Hematopoietic multipotent progenitor cell (in vitro differentiated cells): Measurements from ENCODE around the gene SRSF12. TPM values are rescaled to one million over a fixed set of nuclear protein-coding genes. Genes with fewer than 3 reads are reported as not detected.
"Not testable (repeated sequence)": the region's sequence is repeated elsewhere in the genome, so short reads cannot be mapped to it uniquely, and the experiment has no call there.

ENCODE experiments used
- DNase-seq, 3 donors: peaks; one replicate each; pipeline ENCODE4 v3.0.0-alpha.2; 2011 to 2015; ENCODE audit warnings: low read depth in 2 of 3, low spot score in 2 of 3
- total RNA-seq: library from RNA; depleted of rRNA; stranded (reverse); fragments of >200 nt; gene quantifications from one replicate; pipeline ENCODE4 v1.2.3, GENCODE V29; 2012

SRSF12 gene
- total RNA-seq, 1 donor, result 0.81 TPM

DNA sequence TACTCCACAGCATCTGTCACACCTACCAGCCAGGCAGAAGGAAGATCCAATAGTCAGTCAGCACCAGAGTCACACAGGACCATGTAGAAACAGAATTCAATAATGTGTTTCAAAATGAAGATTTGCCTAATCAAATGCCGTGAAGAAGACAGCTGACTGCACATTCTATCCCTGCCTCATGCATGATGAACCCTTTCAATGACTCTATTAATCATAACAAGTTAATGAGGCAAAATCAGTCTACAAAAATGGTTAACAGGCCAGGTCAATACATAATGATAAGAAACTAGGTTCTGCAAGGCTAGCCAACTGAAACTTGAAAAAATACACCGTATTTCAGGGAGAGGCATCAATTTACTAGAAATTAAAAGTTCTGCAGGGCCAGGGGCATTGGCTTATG, 44.0 kb downstream of the SRSF12 start:
- no peak for DNase-seq

DNA sequence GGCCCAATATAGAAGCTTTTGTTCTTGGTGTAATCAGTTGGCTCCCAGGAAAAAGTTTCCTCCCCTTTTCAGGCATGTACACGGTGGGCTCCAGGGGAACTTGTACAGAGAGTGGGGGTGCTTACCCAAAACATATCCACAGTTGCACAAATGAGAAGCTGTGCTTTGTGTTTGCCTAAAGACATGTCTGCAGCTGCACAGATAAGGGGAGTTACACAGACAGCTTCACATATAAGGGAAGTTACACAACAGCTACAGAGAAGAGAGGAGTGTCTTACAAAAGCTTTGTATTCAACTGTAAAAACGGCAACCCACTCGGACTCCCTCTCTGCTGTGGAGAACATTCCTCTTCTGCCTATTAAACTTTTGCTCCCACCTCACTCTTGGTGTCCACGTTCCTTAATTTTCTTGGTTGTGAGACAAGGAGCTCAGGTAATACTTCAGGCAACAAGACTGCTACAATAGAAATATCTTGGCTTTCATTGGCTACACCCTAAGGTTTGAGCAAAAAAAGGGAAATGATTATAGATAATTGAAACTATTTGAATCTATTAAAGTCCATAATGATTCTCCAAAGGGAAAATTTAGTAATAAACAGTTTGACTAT, 44.8 kb downstream of the SRSF12 start:
- peak in 2 of 3 donors; percentile 71 to 91 for DNase-seq

DNA sequence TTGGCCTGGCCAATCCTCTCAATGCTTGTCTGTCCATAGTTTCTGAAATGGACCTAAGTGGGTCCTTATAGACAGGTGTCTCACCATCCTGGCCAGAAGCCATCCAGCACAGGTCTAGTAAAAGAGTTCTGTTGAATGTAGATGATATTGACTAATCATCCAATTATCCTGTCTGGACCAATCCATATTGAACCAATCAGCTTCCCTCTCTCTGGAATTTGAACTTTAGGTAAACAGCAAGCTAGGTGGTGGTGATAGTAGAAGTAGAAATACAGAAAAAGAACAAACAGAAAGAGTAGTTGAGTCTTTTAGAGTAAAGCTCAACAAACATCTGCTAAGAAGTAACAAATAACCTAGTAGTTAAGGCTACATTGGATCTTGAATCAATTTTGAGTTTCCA, 46.8 kb downstream of the SRSF12 start:
- DNase-seq, result no peak

DNA sequence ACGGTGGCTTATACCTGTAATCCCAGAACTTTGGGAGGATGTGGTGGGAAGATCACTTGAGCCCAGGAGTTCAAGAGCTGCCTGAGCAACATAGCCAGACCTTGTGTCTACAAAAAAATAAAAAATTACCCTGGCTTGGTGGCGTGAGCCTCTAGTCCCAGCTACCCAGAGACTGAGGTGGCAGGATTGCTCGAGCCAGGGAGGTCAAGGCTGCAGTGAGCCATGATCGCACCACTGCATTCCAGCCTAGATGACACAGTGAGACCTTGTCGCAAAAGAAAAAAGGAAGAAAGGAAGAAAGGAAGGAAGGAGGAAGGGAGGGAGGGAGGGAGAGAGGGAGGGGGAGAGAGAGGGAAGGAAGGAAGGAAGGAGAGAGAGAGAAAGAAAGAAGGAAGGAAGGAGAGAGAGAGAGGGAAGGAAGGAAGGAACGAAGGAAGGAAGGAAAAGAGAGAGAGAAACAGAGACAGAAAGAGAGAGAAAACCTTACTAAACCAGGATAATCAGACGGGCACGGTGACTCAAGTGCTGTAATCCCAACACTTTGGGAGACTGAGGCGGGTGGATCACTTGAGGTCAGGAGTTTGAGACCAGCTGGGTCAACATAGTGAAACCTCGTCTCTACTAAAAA, 48.2 kb downstream of the SRSF12 start:
- no peak for DNase-seq

DNA sequence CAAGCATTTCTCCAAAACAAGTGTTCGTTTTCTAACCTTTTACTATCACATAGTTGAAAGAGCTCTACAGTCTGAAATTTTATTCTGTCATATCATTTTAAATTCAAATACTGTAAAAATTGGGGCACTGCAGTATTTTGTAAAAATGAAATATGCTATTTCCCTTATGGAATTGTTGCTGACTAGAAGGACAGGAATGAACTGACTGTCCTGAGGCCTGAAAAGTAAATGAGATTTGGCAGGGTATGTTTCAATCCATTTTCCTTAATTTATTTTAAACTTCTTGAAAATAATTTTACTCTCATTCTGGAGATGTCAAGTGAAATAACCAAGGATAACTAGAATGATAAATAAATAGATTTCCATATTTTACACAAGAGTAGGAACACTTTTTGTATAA, 49.2 kb downstream of the SRSF12 start:
- DNase-seq, result no peak

DNA sequence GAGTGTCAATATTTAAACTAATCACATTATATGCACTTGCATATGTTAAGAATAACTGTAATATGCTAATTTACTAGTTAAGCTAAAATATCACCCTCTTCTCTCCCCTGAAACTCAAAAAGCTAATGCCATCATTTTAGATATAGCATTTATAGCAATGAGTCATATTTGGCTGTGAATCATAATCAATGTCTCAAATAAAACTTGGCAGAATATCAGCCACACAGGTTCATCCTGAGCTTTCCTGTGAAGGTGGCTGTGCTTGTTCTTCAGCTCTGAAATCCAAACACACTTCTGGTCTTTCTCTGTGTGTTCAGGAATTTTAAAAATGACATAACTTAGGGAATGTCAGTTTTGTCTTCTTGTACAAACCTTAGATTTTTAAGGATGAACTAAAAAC, 50.1 kb downstream of the SRSF12 start:
- no peak for DNase-seq

DNA sequence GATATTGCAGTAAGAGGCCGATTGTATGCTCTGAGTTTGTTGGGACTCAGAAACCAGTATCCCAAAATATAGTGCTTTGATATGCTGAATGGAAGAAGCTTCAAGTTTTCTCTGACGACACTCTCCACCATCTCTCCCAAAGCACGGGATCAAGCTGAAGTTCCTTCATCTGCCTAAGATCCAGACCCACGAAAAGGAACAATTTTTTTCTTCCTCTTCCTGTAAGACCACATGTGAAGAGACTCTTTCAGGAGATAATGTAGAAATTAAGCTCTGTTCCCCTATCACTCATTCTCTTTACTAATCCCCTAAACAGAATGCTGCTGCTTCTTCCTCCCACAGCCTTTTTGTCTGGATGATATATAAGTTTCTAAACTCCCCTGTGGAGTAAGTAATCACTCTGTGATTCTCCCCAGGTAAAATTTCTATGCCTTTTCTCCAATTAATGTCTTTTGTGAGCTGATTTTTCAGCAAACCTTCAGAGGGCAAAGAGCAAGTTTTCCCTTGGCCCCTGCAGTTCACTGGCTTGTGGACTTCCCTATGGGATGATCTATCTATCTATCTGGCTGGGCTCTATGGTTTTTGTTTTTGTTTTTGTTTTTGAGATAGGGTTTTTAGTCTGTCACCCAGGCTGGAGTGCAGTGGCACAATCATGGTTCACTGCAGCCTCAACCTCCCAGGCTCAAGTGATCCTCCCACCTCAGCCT, 50.8 kb downstream of the SRSF12 start:
- DNase-seq, result no peak

DNA sequence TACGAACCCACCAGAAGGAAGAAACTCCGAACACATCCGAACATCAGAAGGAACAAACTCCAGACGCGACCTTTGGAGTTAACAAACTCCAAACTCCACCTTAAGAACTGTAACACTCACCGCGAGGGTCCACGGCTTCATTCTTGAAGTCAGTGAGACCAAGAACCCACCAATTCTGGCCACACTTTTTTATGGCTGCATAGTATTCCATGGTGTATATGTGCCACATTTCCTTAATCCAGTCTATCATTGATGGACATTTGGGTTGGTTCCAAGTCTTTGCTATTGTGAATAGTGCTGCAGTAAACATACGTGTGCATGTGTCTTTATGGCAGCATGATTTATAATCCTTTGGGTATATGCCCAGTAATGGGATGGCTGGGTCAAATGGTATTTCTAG, 51.8 kb downstream of the SRSF12 start:
- DNase-seq, result not testable (repeated sequence)

DNA sequence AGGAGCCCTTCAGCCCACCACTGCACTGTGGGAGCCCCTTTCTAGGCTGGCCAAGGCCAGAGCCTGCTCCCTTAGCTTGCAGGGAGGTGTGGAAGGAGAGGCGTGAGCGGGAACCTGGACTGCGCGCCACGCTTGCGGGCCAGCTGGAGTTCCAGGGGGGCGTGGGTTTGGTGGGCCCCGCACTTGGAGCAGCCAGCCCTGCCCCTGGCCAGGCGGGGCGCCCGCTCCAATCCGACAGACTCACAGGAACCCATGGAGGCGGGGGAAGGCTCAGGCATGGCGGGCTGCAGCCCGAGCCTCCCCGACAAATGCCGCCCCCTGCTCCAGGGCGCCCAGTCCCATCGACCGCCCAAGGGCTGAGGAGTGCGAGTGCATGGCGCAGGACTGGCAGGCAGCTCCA, 52.9 kb downstream of the SRSF12 start:
- DNase-seq, result not testable (repeated sequence)

DNA sequence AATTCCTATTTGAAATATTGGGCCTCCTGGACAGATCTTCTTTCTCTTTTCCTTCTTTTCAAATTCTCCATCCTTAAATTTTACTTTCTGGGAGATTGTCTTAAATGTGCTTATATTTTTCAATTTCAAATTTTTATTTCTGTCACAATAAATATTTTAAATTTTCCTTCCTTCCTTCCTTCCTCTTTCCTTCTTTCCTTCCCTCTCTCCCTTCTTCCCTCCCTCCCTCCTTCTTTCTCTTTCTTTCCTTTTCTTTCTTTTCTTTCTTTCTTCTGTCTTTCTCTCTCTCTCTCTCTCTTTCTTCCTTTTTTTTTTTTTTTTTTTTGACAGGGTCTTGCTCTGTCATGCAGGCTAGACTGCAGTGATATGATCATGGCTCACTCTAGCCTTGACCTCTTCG, 54.0 kb downstream of the SRSF12 start:
- no peak for DNase-seq

DNA sequence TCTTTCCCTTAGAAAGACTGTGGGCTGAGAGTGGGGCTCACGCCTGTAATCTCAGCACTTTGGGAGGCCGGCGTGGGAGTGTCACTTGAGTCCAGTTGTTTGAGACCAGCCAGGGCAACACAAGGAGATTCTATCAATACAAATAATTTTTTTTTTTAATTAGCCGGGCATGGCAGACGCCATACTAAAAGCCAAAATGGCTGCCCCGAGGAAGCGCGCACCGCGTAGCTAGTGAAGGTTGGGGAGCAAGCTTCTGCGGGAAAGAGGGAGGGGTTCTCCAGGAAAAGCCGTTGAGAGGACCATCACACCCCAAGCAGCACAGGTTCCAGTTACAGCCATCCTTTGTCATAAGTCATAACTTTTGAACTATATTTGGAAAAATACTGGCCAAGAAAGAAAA, 58.6 kb downstream of the SRSF12 start:
- DNase-seq, result no peak

DNA sequence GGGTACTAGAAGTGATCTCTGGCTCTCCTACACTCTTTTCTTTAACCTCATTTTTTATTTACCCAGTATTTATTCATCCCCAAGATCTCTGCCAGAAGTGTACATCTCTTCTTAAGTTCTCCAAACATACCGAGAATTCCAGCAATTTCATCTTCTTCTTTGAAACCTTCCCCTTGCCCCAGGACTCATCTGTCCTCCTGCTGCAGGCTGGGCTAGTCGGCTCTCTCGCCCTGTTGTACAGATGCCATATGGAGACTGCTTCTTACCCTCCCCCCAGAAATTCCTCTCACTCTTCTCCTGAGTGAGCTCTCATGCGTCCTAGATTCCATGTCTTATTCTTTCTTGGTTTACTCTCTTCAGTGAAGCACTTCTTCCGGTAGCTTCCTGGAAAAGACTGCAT, 59.2 kb downstream of the SRSF12 start:
- no peak for DNase-seq

DNA sequence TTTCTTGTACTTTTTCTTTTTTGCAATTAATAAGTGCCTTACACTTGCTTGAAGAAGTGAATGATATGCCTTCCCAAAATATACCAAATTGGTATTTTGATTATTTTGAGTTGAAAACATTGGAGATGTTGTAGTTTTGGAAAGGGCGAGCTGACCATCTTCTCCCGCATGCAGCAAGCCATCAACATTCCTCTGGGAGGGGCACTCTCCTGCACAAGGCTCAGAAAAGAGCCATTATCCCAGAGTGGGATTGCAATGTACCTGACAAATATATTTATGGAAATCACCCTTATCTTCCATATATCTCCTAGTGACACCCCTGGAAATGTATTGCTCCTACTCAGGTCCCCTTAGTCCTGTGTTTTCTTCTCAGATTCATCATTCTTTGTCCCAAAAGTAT, 60.1 kb downstream of the SRSF12 start:
- DNase-seq, result no peak

DNA sequence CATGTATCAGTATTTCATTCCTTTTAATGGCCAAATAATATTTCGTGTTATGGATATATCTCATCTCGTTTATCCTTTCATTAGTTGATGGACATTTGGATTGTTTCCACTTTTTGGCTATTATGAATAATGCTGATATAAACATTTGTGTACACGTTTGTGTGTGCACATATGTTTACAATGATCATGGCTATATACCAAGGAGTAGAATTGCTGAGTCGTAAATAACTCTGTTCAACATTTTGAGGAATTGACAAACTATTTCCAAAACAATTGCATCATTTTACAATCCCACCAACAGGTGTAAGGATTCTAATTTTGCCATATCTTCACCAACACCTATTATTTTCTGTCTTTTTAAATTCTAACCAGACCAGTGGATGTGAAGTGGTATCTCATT, 63.7 kb downstream of the SRSF12 start:
- no peak for DNase-seq

DNA sequence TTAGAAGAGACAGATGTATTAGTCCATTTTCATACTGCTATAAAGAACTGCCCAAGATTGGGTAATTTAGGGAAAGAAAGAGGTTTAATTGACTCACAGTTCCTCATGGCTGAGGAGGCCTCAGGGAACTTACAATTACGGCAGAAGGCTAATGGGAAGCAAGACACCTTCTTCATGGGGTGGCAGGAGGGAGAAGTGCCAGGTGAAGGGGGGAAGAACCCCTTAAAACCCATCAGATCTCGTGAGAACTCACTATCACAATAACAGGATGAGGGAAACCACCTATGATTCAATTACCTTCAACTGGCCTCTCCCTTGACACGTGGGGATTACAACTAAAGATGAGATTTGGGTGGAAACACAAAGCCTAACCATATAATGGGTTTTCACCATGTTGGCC, 66.2 kb downstream of the SRSF12 start:
- DNase-seq, result no peak

DNA sequence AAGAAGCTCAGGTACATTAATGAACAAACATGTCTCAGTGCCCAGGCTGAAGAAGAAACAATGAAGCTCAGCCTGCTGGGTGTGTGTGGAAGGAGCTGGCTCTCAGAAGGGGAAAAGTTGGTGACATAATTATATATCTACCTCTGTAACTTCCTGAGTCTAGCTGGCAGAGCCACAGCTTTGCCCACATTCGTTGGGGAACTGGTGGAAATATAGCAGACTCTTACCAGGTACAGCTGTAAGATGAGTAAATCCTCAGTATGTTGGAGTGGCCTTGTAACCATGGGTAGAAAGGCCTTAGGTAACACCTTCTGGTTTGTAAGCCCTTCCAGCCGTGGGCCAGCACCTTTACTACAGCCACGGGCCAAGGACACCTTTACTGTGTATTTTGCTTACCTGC, 67.2 kb downstream of the SRSF12 start:
- DNase-seq, result peak in 1 of 3 donors; percentile 48

DNA sequence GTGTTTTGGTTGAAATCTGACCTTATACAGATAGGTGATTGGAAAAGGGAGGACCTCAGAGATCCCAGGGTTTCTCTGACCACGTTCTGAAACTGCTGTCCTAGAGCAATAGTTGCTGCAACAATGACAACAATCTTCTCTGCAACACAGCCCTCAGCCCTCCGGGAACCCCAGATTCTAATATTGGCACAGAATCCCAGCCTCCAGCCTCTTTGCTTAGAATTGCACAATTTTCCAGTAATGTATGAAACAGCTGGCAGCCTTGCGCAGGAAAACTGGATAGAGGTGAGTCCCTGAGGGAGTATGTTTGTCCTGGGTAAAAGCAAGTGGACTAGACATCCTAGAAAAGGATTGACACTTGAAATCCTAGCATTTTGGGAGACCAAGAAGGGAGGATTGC, 67.7 kb downstream of the SRSF12 start:
- DNase-seq, result no peak

DNA sequence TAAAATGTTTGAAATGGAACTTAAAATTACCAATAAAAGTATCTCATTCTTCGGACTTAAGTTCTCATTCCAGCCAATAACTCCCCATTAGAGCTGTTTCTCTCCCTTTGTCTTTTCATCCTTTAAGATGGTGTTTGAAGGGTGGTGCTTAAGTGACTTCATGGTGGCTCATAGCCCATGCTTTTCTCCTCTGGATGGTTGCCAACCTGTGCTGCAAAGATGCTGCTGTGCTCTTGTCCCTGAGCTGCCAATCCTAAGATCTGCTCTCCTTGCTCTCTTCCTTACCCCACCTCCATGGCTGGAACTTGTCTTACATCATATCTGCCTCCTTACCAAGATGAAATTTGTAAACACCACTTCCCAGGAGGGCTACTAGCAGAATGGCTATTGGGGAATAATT, 68.9 kb downstream of the SRSF12 start:
- DNase-seq, result no peak

DNA sequence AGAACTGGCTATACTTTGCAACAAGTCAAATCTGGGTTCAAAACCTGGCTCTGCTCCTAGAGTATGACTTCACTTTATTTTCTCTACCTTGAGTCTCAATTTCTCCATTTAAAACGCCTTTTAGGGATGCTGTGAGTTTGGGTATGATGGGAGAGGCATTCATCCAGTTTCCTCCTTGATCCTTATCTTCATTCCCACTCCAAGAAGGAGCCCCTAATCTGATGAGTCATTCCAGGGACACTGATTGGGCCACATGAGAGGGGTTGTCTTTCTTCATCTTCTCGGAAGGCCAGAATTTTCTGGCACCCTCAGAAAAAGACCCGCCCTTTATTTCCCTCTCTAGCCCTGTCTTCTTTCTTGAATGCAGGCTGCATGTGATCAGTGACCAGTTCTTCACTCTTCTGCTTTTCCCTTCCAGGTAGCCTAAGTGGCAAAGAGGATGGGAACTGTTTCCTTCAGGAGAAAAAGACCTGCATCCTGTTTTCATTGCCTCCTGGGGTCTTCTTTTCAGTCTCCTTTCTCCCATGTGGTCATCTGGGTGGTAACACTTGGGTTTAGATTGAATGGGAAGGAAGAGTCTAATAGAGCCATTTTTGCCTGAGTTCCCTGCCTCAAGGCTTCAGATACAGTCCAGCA, 69.5 kb downstream of the SRSF12 start:
- no peak for DNase-seq

DNA sequence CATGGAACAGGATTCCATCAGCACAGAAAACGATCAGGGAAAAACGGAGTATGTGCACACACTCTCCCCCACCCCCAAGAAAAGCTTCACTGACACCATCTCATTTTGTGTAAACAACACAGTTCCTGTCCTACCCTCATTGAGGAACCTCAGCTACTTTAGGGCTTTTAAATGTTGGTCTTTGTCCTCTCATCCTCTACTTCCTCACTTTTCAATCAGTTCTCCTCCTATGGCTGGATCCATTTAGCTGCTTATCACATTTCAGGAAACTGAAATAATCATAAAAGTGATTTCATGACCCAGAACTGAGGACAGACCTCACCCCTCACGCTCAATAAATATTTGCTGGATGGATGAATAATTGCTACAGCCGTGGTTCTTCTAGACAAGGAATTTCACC, 70.4 kb downstream of the SRSF12 start:
- DNase-seq, result no peak
